ENCODE results near the gene AKTIP.

The AKTIP gene

GRCh38 chr16:53458635-53459034 is 44.4 kb downstream of the AKTIP start:
- TF ChIP-seq SIN3A (IDR thresholded peaks at IDR 0.05; ENCODE audit: borderline replicate concordance, insufficient read depth, low read length), result no peak
- no peak for TF ChIP-seq POLR2AphosphoS5 (IDR thresholded peaks at IDR 0.05; ENCODE audit: low read depth, low read length)
- TF ChIP-seq FOXP2 (optimal IDR thresholded peaks at IDR 0.05; ENCODE audit: borderline replicate concordance, extremely low read depth, extremely low read length, insufficient read depth), result no peak
- no peak for TF ChIP-seq REST (IDR thresholded peaks at IDR 0.05; ENCODE audit: insufficient read depth in 1 of 2, low read depth in 2 of 2, low read length in 2 of 2)
- TF ChIP-seq TAF1 (IDR thresholded peaks at IDR 0.05; ENCODE audit: borderline replicate concordance, insufficient read depth, low read length), result no peak

- TF ChIP-seq TAF1 (IDR thresholded peaks at IDR 0.05; ENCODE audit: borderline replicate concordance, insufficient read depth, low read length), result no peak
- TF ChIP-seq REST (IDR thresholded peaks at IDR 0.05; ENCODE audit: insufficient read depth in 1 of 2, low read depth in 2 of 2, low read length in 2 of 2), result no peak
- no peak for TF ChIP-seq FOXP2 (optimal IDR thresholded peaks at IDR 0.05; ENCODE audit: borderline replicate concordance, extremely low read depth, extremely low read length, insufficient read depth)
- no peak for TF ChIP-seq SIN3A (IDR thresholded peaks at IDR 0.05; ENCODE audit: borderline replicate concordance, insufficient read depth, low read length)
- TF ChIP-seq POLR2AphosphoS5 (IDR thresholded peaks at IDR 0.05; ENCODE audit: low read depth, low read length), result no peak
Observed at GRCh38 chr16:53457670-53458069, 45.3 kb downstream of the AKTIP start.

DNA sequence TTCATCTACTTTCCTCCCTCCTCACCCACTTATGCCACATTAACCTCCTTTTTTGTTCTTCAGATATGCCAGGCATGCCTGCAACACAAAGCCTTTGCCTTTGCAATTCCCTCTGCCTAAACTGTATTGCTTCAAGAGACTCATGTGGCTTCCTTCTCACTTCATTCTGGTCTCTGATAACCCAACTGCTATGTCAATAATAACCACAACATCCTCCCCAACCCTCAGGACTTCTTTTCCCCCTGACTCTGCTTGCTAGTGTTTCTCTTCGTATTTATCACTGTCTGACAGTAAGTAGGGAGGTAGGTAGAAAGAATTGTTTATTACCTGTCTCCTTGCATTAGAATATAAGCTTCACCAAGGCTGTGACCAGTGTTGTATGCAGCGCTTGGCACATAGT is 46.4 kb downstream of the AKTIP start:
- TF ChIP-seq TAF1 (IDR thresholded peaks at IDR 0.05; ENCODE audit: borderline replicate concordance, insufficient read depth, low read length) (no peak), REST (IDR thresholded peaks at IDR 0.05; ENCODE audit: insufficient read depth in 1 of 2, low read depth in 2 of 2, low read length in 2 of 2) (no peak), POLR2AphosphoS5 (IDR thresholded peaks at IDR 0.05; ENCODE audit: low read depth, low read length) (no peak), SIN3A (IDR thresholded peaks at IDR 0.05; ENCODE audit: borderline replicate concordance, insufficient read depth, low read length) (no peak), FOXP2 (optimal IDR thresholded peaks at IDR 0.05; ENCODE audit: borderline replicate concordance, extremely low read depth, extremely low read length, insufficient read depth) (no peak)

GRCh38 chr16:53453928-53454327 is 49.1 kb downstream of the AKTIP start:
- TF ChIP-seq REST (IDR thresholded peaks at IDR 0.05; ENCODE audit: insufficient read depth in 1 of 2, low read depth in 2 of 2, low read length in 2 of 2), result no peak
- no peak for TF ChIP-seq FOXP2 (optimal IDR thresholded peaks at IDR 0.05; ENCODE audit: borderline replicate concordance, extremely low read depth, extremely low read length, insufficient read depth)
- TF ChIP-seq POLR2AphosphoS5 (IDR thresholded peaks at IDR 0.05; ENCODE audit: low read depth, low read length), result no peak
- no peak for TF ChIP-seq TAF1 (IDR thresholded peaks at IDR 0.05; ENCODE audit: borderline replicate concordance, insufficient read depth, low read length)
- TF ChIP-seq SIN3A (IDR thresholded peaks at IDR 0.05; ENCODE audit: borderline replicate concordance, insufficient read depth, low read length), result no peak

All from PFSK-1 (cell line).